GM12891 (cell line): Measurements from ENCODE around the gene TENT5C.

Experiments
- PAX5 ChIP-seq: IDR thresholded peaks from 2 replicates; pipeline ENCODE4 v1.6.1; 2011; ENCODE audit warnings: low read length, moderate library complexity, mild to moderate bottlenecking; ENCODE audit not compliant: insufficient read depth, severe bottlenecking
- POLR2A ChIP-seq: IDR thresholded peaks from 2 replicates; pipeline ENCODE4 v1.6.1; 2011; ENCODE audit warnings: low read depth, low read length, control low read depth
- POLR2AphosphoS5 ChIP-seq: IDR thresholded peaks from 2 replicates; pipeline ENCODE4 v1.6.1; 2011; ENCODE audit warnings: low read depth, low read length, control low read depth
- POU2F2 ChIP-seq: IDR thresholded peaks from 2 replicates; pipeline ENCODE4 v1.6.1; 2011; ENCODE audit warnings: low read depth, mild to moderate bottlenecking, control low read depth, low read length, moderate library complexity
- SPI1 ChIP-seq: IDR thresholded peaks from 2 replicates; pipeline ENCODE4 v1.6.1; 2011; ENCODE audit warnings: low read depth, low read length, control low read depth
- TAF1 ChIP-seq: IDR thresholded peaks from 2 replicates; pipeline ENCODE4 v1.6.1; 2011; ENCODE audit warnings: low read depth, low read length, control low read depth

DNA sequence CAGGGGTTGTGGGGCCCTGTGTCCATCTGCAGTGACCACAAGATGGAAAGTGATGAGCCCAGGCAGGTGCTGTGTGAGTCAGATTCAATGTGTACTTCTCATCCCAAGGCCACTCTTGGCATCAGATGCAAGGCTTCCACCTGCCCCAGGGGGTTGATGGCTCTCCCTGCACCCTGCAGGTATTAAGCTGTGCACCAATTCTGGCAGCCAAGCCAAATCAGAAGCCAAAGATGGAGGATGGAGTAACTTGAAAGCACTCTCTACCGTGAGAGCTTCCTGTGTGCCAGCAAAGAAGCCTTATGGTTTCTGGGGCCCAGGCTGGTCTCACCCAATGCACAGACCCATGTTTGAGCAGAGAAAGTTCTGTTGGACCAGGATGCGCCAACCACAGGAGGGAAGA, 44.3 kb upstream of the TENT5C start:
- no peak for TF ChIP-seq POLR2AphosphoS5
- no peak for TF ChIP-seq POLR2A
- TF ChIP-seq TAF1: no peak
- TF ChIP-seq SPI1: no peak
- TF ChIP-seq PAX5: no peak
- TF ChIP-seq POU2F2: no peak
